Stimulated activated CD4-positive, alpha-beta T cell treated with anti-CD3 and anti-CD28 coated beads, TNF-alpha, amount 100 ng/mL, for 48 hours (primary cell): ENCODE results near the gene UBN2.

Experiments
- DNase-seq, 3 donors: peaks; one replicate each; pipeline ENCODE4 v3.0.0-alpha.2; 2020; ENCODE audit warnings: low read depth in 3 of 3

Gene UBN2

DNA sequence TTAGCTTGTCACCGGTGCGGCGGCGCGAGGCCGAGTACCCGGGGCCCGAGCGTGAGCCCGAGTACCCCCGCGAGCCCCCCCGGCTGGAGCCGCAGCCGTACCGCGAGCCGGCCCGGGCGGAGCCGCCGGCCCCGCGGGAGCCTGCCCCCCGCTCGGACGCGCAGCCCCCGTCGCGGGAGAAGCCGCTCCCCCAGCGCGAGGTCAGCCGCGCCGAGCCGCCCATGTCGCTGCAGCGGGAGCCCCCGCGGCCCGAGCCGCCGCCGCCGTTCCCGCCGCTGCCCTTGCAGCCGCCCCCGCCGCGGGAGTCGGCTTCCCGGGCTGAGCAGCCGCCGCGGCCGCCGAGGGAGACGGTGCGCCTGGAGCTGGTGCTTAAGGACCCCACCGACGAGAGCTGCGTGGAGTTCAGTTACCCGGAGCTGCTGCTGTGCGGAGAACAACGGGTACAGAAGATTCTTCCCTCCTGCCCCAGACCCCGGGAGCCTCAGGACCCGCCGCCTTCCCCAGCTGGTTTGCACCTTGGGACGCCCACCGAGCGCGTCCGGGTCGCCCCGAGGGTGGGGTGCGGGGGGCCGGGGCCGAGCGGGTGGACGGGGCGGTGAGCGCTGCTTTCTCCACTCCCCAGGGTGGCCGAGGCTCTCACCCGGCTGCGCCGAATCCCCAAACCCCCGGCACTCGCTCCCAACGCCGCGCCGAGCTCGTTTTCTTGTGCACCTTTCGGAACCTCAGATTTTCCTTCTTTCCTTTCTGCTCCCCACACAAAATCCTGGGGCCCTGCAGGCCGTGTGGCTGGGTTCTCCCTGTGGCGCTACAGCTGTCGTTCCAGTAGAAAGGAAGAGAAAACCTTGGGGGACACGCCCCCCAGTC, 708 bp downstream of the UBN2 start:
- DNase-seq: peak in 1 of 3 donors; percentile 8

DNA sequence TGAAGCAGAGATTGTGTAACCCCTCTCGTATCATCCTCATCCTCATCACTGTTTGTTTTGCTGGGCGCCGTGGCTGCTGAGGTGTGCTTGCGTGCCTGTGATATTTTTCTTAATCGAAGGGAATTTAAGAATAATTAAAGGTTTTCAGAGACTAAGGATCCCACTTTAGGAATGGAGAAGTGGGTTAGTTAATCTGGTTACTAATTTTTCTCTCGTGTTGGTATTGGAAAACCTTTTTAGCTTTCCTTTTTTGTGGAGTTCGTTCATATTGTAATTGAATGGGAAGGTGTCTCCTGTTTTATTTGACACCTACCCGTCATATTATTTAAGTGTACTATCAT, 1.3 kb downstream of the UBN2 start:
- DNase-seq: no peak

DNA sequence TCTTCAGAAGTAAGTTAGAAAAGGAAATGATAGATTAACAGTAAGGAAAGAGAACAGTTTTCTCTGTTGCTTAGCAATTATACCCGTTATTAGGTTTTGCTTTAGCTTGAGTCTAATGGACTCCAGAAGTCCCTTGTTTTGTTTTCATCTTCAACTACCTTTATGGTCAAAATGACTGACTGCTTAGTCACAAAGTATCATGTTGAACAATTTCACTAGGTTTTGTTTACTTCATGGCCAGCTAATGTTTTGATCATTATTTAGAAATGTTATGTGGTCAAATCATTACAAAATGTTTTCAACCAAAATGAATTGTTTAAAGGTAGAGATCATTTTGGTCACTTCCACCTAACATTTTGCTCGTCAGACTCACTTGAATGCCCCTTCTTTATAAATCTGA, 1.9 kb downstream of the UBN2 start:
- DNase-seq: no peak

DNA sequence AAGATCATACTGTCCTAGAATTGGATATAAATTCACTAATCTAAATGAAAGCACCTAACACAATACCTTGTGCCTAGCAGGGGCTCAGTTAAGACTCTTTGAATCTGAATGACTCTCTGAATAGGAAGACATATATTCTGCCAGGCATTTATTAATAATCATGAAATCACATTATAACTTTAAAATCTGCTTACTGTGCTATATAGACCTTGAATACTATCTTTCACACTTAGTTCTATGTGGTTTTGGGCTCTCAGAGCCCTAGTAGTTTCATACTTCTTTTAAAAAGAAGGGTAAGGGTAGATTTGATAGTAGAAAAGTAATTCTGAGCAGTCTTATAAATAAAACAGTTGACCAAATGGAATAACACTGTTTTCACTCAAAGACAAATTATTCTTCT, 10.2 kb downstream of the UBN2 start:
- DNase-seq: no peak

DNA sequence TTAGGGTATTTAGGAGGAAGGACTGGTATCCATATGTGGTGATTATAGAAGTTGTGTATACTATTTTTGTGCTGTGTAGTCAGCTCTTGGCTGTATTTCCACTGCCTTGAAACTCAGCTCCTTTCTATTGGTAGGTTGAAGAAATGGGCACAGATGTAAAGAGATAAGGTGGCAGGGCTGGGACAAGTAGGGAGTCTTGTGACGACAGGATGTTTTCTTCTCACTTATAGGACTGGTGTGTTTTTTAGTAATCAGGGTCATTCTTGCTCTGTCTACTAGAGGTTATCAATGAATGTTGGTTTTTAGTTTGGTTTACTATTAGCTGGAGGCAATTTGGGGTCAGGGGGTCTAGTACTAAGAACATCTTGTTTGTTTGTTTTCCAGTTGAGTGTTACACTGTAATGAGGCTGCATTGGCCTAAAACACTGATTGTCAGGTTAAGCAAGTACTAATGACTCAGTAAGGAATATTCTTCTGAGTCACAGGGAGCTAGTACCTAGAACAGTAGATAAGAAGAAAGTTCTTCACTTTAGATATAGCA, 11.8 kb downstream of the UBN2 start:
- no peak for DNase-seq

DNA sequence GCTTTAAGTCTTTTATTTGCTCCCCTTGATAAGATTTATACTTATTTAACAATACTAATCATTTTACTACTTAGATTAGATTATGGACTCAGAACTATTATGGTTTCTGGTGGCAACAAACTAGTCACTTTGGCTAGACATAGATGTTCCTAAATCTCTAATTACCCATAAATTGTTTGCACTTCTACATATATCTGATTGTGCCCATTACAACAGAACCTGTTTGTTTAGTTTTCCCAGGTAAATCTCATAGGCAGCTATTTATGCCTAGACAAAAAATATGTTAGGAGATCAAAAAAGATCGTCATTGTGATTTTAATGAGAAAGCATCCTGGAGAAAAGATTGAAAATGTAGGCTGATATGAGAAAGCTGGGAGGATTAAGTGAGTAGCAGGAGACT, 14.4 kb downstream of the UBN2 start:
- DNase-seq: no peak

DNA sequence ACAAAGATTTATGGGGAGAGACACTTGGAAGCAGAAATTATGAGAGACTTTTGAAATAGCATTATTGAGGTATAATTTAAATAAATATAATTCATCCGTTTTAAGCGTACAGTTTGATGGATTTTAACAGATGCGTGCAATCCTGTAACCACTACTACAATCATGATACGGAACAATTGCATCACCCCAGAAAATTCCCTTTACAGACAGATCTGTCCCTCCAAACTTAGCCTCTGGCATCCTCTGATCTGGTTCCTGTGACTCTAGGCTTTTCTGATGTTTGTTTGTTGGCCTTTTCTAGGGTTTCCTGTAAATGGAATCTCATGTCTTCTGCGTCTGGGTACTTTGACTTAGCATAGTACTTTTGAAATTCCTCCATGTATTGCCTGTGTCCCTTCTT, 15.5 kb downstream of the UBN2 start:
- DNase-seq: no peak

DNA sequence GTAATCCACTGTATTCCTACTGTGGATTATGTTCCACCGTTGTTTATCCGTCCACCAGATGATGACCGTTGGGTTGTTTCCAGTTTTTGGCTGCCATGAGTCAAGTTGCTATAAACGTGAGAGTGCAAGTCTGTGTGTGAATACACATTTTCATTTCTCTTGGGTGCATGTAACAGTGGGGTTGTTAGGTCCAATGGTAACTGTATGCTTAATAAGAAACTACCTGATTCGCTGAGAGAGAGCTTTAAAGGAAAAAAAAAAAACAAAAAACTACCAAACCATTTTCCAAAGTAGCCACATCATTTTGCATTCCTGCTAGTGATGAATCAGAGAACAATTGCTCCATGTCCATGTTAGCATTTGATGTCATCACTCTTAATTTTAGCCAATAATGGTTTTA, 15.9 kb downstream of the UBN2 start:
- no peak for DNase-seq

DNA sequence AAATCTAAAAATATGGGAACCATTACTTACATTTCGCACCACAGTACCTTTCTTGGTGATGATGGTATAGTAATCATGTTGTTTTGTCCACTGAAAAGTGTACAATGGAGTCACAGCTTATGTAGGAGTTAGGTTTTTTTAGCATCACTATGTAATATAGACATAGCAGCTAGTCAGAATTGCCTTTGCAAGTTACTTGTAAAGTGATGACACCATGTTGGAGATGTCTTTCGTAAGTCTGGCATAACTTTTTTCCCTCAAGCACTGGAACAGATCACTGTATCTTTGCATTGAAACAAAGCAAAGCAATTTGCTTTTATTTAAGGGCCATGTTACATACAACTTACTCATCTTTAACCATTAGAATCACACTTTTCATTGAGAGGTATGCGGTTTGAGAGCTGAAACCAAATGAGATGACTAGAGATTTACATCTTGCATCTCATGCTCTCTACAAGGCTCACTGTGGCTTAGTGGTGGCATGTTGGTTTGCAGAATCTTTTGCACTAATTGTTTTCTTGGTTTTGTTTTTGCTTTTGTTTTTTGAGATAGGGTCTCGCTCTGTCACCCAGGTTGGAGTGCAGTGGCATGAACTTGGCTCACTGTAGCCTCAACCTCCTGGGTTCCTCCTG, 18.3 kb downstream of the UBN2 start:
- DNase-seq: no peak

DNA sequence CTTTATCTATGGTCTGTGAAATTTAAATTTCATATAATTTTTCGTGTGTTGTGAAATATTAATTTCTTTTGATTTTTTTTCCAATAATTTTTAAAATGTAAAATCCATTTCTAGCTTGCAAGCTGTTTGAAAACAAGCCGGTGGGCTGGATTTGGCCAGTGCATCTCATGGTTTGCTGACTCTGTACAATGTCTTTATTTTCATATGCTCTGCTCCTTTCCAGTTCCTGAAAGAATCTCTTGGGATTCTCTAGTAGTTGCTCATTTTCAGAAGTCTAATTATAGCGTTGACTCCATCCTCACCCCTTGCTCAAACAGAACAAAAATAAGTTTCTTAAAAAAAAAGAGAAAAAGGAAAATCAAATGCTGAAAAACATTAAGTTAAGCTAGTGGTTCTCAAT, 21.4 kb downstream of the UBN2 start:
- no peak for DNase-seq

DNA sequence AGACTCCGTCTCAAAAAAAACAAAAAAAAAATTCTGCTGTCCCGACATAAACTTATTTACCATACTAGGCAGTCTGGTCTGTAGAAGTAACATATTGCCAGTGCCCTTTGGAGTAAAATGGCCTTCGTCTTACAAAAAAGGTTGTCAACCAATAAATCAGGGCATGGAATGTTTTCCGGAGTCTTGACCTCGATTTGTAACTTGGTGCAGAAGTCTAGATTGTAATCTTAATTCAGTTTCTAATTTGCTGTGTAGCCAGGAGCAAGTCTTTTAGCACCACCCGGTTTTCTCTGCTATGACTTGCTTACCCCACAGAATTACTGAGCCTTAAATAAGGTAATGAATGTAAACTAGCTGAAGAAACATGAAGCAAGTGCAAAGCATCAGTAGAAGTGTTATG, 23.2 kb downstream of the UBN2 start:
- DNase-seq: no peak

DNA sequence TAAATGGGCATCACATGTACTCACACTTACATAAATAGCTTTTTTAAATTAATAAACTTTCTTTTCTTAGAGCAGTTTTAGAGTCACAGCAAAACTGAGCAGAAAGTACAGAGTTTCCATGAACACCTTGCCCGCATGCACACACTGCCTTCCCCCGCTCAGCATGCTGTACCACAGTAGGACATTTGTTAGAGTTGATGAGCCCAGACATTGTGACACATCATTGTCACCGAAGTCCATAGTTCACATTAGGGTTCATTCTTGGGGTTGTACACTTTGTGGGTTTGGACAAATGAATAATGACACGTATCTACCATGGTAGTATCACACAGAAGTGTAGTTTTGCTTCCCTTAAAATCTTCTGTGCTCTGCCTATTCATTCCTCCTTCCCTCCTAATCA, 23.7 kb downstream of the UBN2 start:
- no peak for DNase-seq

DNA sequence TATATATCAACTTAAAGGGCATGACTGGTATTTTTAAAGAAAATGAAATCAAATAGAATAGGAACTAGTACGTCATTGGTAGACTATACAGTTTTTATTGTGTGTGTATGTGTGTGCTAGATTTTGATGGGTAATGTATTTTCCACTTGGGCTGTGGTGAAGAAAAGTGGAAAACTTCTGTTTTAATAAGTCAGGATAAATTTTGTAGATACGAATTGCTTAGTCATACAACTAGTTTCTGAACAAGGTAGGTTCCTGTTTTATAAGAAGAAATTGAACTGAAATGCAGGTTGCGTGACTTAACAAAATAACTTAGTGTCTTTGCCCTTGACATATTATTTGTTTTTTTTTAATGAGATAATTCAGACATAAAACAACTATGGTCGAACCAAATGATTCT, 24.3 kb downstream of the UBN2 start:
- DNase-seq: no peak

DNA sequence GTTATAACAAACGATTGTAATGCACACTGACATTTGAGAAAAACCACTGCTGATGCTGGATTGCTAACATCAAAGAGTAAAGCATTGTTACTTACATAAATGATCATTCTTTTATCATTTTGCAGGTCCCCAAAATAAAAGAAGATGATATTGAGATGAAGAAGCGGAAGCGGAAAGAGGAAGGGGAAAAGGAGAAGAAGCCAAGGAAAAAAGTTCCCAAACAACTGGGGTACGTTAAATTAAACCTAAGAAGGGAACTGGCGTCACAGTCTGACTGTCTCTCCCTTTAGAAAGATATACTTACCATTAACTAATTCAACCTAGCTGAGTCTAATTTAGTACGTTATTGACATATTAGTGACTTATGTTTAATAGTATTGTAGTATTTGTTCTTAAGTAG, 28.1 kb downstream of the UBN2 start:
- no peak for DNase-seq

DNA sequence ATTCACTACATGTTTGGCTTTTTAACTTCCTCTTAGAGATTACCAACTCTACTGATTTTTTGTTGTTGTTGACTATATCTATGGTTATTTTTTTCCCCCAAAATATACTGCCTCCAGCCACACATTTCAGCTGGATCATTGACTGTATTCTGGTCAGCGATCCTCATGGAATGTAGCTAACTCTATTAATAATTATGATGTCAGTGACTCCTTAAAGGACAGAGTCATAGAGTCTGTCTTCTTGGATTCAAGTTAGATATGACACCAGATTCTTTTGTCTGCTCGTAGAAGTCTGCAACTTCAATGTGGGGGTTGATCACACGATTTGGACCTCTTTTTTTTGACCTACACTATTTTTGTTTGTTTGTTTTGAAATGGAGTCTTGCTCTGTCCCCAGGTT, 33.2 kb downstream of the UBN2 start:
- no peak for DNase-seq

DNA sequence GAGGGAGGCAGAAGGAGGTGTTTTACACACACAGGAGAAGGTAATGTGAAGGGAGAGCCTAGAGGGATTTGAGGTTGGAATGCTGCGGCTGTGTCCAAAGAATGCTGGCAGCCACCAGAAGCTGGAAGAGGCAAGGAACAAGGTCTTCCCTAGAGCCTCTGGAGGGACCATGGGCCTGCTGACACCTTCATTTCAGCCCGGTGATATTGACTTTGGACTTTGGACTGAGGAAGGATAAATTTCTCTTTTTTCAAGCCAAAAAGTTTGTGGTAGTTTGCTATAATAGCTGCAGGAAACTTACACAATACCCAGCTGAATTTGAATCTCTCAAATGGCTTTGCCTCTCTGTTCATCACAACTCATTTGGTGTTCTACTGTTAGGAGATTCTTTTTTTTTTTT, 34.6 kb downstream of the UBN2 start:
- no peak for DNase-seq

DNA sequence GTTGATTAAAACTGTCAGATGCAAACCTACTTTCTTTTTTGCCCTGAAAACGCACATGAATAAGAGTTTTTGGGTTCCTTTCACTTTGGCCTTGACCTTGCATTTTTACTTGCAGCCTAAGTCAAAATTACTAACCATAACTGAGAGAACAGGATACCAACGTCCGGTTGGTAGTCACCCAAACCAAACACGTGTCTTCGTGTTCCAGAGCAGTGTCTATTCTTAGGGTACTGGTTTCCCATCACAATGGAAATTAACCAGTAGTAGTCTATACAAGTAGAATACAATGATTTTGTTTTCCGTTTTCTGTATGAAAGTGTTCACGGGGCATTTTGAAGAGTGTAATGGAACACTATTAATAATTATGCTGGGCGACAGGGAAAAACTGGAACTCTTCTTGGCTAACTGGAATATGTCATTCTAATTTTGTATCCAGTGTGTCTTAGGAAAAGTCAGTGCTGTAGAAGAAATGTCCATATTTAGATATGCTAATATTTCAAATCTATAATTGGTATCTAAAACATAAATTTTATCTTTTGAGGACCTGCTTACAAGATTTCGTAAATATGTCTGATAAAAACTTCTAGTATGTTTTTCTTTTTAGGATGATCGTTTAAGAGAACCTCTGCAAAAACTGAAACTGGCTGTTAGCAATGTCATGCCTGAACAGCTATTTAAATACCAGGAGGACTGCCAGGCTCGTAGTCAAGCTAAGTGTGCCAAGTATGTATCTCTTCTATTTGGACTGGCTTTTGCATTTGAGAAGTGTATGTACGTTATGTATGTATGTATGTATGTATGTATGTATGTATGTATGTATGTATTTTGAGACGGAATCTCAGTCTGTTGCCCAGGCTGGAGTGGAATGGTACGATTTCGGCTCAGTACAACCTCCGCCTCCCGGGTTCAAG, 40.9 kb downstream of the UBN2 start:
- DNase-seq: no peak

DNA sequence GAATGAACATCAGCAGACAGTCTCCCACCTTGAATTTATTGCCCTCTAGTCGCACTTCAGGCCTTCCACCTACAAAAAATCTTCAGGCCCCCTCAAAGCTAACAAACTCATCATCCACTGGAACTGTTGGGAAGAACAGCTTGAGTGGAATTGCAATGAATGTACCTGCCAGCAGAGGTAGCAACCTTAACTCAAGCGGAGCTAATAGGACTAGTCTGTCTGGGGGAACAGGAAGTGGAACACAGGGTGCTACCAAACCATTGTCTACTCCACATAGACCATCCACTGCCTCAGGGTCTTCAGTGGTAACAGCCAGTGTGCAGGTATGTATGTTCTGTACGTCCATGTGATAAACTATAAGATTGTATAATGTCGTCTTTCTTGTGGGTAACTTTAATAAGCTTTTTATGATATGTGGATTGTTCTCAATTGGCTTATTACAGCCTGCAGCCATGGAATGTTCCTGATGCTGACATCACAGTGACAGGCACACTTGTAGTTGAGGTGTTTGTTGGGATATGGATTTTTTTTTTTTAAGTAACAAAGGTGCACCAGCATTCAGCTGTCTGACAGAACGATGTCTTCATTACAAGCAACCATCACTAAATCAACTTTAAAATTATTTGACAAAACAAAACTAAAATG, 53.3 kb downstream of the UBN2 start:
- no peak for DNase-seq

DNA sequence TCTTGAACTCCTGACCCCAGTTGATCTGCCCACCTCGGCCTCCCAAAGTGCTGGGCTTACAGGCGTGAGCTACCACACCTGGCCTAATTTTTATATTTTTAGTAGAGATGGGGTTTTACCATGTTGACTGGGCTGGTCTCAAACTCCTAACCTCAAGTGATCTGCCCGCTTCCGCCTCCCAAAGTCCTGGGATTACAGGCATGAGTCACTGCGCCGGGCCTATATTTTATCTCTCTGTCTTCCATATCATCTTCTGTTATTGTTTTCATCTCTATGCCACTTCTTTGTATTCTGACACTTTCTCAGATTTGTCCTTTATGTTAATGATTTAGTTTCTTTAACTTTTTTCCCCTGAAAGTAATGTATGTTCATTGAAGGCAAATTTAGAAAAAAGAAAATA, 55.1 kb downstream of the UBN2 start:
- no peak for DNase-seq

DNA sequence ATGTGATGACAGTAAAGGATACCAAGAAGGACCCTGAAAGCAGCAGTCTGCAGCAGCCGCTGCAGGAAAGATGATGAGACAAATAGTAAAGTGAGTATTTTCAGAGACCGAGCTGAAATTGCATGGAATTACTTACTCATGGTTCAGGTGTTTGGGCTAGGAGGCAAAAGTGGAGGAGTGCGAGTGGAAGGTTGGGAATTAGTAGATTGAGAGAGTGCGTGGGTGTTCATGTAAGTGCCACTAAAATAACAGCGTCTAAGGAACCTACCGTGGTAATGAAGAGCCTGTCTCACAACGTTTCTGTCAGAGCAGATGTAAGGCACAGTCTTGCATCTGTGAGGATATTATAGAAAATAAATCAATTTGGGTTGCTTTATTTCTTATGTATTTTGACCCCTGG, 61.8 kb downstream of the UBN2 start:
- DNase-seq: no peak

DNA sequence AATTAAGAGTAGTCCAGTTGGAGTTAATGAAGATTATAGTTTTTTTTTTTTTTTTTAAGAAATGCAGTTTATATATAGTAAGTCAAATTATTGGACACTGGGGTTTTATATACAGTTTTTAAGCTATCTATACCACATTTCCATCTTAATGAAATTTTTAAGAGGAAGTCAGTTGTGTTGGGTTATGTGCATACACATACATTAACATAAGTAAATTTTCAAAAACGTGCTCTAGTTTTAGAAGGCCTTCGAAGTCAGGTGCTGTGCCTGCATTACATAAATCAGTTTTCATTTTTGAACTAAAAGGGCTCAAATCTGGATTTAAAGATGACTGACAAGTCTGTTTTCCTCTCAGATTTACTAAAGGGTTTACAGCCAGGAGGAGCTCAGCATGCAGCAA, 62.5 kb downstream of the UBN2 start:
- DNase-seq: no peak

DNA sequence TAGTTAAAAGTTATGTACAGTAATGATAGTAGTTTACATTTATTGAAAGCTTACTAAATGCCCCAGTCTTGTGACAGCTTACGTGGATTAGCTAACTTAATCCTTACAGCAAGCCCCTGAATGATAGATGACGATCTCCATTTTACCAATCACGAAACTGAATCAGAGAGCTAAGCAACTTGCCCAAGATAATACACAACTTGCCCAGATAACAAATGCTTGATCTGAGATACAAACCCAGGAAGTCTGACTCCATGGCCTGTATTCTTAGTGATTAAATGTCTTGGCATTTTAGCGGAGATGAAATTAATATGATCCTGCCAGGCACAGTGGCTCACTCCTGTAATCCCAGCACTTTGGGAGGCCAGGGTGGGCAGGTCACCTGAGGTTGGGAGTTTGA, 63.2 kb downstream of the UBN2 start:
- DNase-seq: no peak
